HEK293 (cell line): ENCODE measurements around the gene STIL.
A peak's percentile ranks its signal among the peaks of the same experiment; 100 is the strongest.

Experiments
- CTCF ChIA-PET: fragments of 350-600 bp; formaldehyde crosslinking; extraction: SDS; loops from one replicate; lab custom pipeline; 2021; ENCODE audit warnings: antibody characterized with exemption; lab: Yijun Ruan, JAX
- POLR2A ChIA-PET: fragments of 300-600 bp; formaldehyde crosslinking; extraction: SDS; loops from one replicate; lab custom pipeline; 2020; ENCODE audit warnings: antibody characterized with exemption, inconsistent platforms; lab: Yijun Ruan, JAX
- H3K27ac ChIP-seq: fragments of 200-500 bp; sonication (Bioruptor generic); 2 replicates; pipeline ENCODE4 v1.5.1; 2014; ENCODE audit warnings: low read depth, low read length, control low read depth, inconsistent platforms; ENCODE audit errors: extremely low read depth
- H3K36me3 ChIP-seq, 2 experiments: fragments of 200-500 bp in 1 of 2; sonication (Bioruptor generic) in 1 of 2; 1 replicate in 1 of 2; 2 replicates in 1 of 2; pipeline ENCODE4 v1.5.1; 2014 to 2017; ENCODE audit warnings: inconsistent platforms in 2 of 2, low read length in 2 of 2; ENCODE audit not compliant: control insufficient read depth in 2 of 2, insufficient read depth in 1 of 2
- H3K4me1 ChIP-seq: fragments of 200-500 bp; sonication (Bioruptor generic); 2 replicates; pipeline ENCODE4 v1.5.1; 2014; ENCODE audit warnings: mild to moderate bottlenecking, low read length, inconsistent platforms; ENCODE audit not compliant: control insufficient read depth, insufficient read depth
- H3K4me3 ChIP-seq: 2 replicates; pipeline ENCODE4 v1.5.1; 2011; ENCODE audit warnings: low read depth, mild to moderate bottlenecking, control low read depth, low read length, moderate library complexity
- H3K9me3 ChIP-seq: fragments of 200-500 bp; sonication (Bioruptor generic); 2 replicates; pipeline ENCODE4 v1.5.1; 2014; ENCODE audit warnings: low read depth, low read length, inconsistent platforms; ENCODE audit not compliant: control insufficient read depth, insufficient read depth
- GLI2 ChIP-seq: fragments of 450-650 bp; formaldehyde crosslinking; IDR thresholded peaks from 2 replicates; pipeline ENCODE4; 2017; ENCODE audit warnings: missing biosample characterization, missing genetic modification characterization, low read depth, borderline replicate concordance
- KLF16 ChIP-seq: fragments of 450-650 bp; formaldehyde crosslinking; IDR thresholded peaks from 2 replicates; pipeline ENCODE4 v1.5.1; 2017; ENCODE audit warnings: missing biosample characterization, missing genetic modification characterization
- PRDM2 ChIP-seq: fragments of 450-650 bp; formaldehyde crosslinking; IDR thresholded peaks from 2 replicates; pipeline ENCODE4 v1.5.1; 2016; ENCODE audit warnings: missing biosample characterization, missing genetic modification characterization, borderline replicate concordance
- PRDM6 ChIP-seq: fragments of 450-650 bp; formaldehyde crosslinking; IDR thresholded peaks from 2 replicates; pipeline ENCODE4 v1.5.1; 2017; ENCODE audit warnings: missing biosample characterization, missing genetic modification characterization
- SCRT1 ChIP-seq: fragments of 450-650 bp; formaldehyde crosslinking; IDR thresholded peaks from 2 replicates; pipeline ENCODE4 v1.5.1; 2016; ENCODE audit warnings: missing biosample characterization, missing genetic modification characterization, borderline replicate concordance
- ZBTB21 ChIP-seq: fragments of 450-650 bp; formaldehyde crosslinking; IDR thresholded peaks from 2 replicates; pipeline ENCODE4 v1.5.1; 2017; ENCODE audit warnings: missing biosample characterization, missing genetic modification characterization
- ZFP37 ChIP-seq: fragments of 450-650 bp; formaldehyde crosslinking; IDR thresholded peaks from 2 replicates; pipeline ENCODE4 v1.5.1; 2016; ENCODE audit warnings: missing biosample characterization, missing genetic modification characterization
- ZNF184 ChIP-seq: fragments of 450-650 bp; IDR thresholded peaks from 2 replicates; pipeline ENCODE4 v1.5.1; 2018; ENCODE audit warnings: missing biosample characterization, mild to moderate bottlenecking, missing genetic modification characterization
- ZNF239 ChIP-seq: fragments of 450-650 bp; formaldehyde crosslinking; IDR thresholded peaks from 2 replicates; pipeline ENCODE4 v1.5.1; 2016; ENCODE audit warnings: missing biosample characterization, missing genetic modification characterization
- ZNF302 ChIP-seq: fragments of 450-650 bp; formaldehyde crosslinking; IDR thresholded peaks from 2 replicates; pipeline ENCODE4 v1.5.1; 2016; ENCODE audit warnings: missing biosample characterization, missing genetic modification characterization, low read depth
- ZNF311 ChIP-seq: fragments of 450-650 bp; formaldehyde crosslinking; IDR thresholded peaks from 2 replicates; pipeline ENCODE4 v1.5.1; 2017; ENCODE audit warnings: missing biosample characterization, missing genetic modification characterization, borderline replicate concordance
- ZNF426 ChIP-seq: fragments of 450-650 bp; formaldehyde crosslinking; IDR thresholded peaks from 2 replicates; pipeline ENCODE4 v1.5.1; 2017; ENCODE audit warnings: missing biosample characterization, missing genetic modification characterization, mild to moderate bottlenecking, inconsistent platforms, moderate library complexity
- ZNF48 ChIP-seq: fragments of 450-650 bp; formaldehyde crosslinking; IDR thresholded peaks from 2 replicates; pipeline ENCODE4 v1.5.1; 2016; ENCODE audit warnings: missing biosample characterization, missing genetic modification characterization
- ZNF530 ChIP-seq: fragments of 450-650 bp; formaldehyde crosslinking; IDR thresholded peaks from 2 replicates; pipeline ENCODE4 v1.5.1; 2016; ENCODE audit warnings: low read depth, missing biosample characterization, missing genetic modification characterization
- ZNF645 ChIP-seq: fragments of 450-650 bp; formaldehyde crosslinking; IDR thresholded peaks from 2 replicates; pipeline ENCODE4; 2016; ENCODE audit warnings: missing biosample characterization, missing genetic modification characterization
- ZNF747 ChIP-seq: fragments of 450-650 bp; formaldehyde crosslinking; IDR thresholded peaks from 2 replicates; pipeline ENCODE4 v1.5.1; 2016; ENCODE audit warnings: missing biosample characterization, missing genetic modification characterization
- TF ChIP-seq, protein P1 (sequence below): fragments of 450-650 bp; formaldehyde crosslinking; IDR thresholded peaks from 2 replicates; pipeline ENCODE4 v1.5.1; 2016; ENCODE audit warnings: missing biosample characterization, missing genetic modification characterization
- TF ChIP-seq, protein P2 (sequence below): fragments of 450-650 bp; formaldehyde crosslinking; IDR thresholded peaks from 2 replicates; pipeline ENCODE4 v1.5.1; 2017; ENCODE audit warnings: missing biosample characterization, missing genetic modification characterization
- TF ChIP-seq, protein P3 (sequence below): fragments of 450-650 bp; formaldehyde crosslinking; IDR thresholded peaks from 2 replicates; pipeline ENCODE4 v1.5.1; 2016; ENCODE audit warnings: missing biosample characterization, missing genetic modification characterization

The STIL gene

GRCh38 chr1:47362828-47363227 lies 48.9 kb upstream of the STIL start:
- CTCF ChIA-PET = no interaction called here
- H3K9me3 ChIP-seq = no peaks in the 10 kb centered on the region
- no peak overlapping the region for H3K27ac ChIP-seq
- TF ChIP-seq ZNF239 (tag by site-specific recombination) = no peak
- no peak for TF ChIP-seq KLF16 (tag by site-specific recombination)
- TF ChIP-seq PRDM6 (tag by site-specific recombination) = peak; percentile 34
- no peaks in the 10 kb centered on the region for H3K36me3 ChIP-seq
- H3K4me3 ChIP-seq = no peak overlapping the region
- POLR2A ChIA-PET = no interaction called here
- no peaks in the 10 kb centered on the region for H3K4me1 ChIP-seq

DNA sequence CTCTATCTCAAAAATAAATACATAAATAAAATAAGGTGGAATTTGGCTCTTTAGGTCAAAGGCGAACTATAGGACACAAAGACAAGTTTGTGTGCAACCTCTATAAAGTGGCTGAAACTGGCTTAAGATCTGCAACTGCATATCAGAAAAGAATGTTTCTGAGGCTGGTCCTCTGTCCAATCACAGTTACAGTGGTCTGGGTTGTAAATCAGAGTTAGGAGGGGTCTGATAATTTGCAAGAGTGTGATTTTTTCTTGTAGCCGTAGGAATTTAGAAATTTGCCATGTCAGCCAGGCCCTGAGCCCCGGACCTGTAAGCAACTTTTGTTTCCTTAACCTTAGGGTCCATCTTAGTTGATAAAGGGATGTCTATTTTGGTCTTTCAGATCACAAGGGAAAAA lies 47.4 kb upstream of the STIL start:
- no peaks in the 10 kb centered on the region for H3K9me3 ChIP-seq
- no peak overlapping the region for H3K27ac ChIP-seq
- H3K36me3 ChIP-seq = no peaks in the 10 kb centered on the region
- POLR2A ChIA-PET = no interaction called here
- CTCF ChIA-PET = no interaction called here
- H3K4me3 ChIP-seq = no peak overlapping the region
- no peaks in the 10 kb centered on the region for H3K4me1 ChIP-seq
- TF ChIP-seq ZNF302 (tag by site-specific recombination) (no peak), ZNF530 (no peak), SCRT1 (tag by site-specific recombination) (no peak), ZNF48 (tag by site-specific recombination) (no peak), ZNF311 (tag by site-specific recombination) (no peak), ZNF426 (tag by site-specific recombination) (no peak), ZFP37 (tag by site-specific recombination) (no peak), PRDM2 (no peak), ZNF747 (no peak), ZNF184 (tag by site-specific recombination) (no peak), ZNF645 (tag by site-specific recombination) (no peak), GLI2 (tag by site-specific recombination) (no peak), ZBTB21 (tag by site-specific recombination) (no peak)
- TF ChIP-seq, protein P1, sequence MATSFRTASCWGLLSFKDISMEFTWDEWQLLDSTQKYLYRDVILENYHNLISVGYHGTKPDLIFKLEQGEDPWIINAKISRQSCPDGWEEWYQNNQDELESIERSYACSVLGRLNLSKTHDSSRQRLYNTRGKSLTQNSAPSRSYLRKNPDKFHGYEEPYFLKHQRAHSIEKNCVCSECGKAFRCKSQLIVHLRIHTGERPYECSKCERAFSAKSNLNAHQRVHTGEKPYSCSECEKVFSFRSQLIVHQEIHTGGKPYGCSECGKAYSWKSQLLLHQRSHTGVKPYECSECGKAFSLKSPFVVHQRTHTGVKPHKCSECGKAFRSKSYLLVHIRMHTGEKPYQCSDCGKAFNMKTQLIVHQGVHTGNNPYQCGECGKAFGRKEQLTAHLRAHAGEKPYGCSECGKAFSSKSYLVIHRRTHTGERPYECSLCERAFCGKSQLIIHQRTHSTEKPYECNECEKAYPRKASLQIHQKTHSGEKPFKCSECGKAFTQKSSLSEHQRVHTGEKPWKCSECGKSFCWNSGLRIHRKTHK = no peak
- TF ChIP-seq, protein P2, sequence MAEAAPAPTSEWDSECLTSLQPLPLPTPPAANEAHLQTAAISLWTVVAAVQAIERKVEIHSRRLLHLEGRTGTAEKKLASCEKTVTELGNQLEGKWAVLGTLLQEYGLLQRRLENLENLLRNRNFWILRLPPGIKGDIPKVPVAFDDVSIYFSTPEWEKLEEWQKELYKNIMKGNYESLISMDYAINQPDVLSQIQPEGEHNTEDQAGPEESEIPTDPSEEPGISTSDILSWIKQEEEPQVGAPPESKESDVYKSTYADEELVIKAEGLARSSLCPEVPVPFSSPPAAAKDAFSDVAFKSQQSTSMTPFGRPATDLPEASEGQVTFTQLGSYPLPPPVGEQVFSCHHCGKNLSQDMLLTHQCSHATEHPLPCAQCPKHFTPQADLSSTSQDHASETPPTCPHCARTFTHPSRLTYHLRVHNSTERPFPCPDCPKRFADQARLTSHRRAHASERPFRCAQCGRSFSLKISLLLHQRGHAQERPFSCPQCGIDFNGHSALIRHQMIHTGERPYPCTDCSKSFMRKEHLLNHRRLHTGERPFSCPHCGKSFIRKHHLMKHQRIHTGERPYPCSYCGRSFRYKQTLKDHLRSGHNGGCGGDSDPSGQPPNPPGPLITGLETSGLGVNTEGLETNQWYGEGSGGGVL = no peak
- TF ChIP-seq, protein P3, sequence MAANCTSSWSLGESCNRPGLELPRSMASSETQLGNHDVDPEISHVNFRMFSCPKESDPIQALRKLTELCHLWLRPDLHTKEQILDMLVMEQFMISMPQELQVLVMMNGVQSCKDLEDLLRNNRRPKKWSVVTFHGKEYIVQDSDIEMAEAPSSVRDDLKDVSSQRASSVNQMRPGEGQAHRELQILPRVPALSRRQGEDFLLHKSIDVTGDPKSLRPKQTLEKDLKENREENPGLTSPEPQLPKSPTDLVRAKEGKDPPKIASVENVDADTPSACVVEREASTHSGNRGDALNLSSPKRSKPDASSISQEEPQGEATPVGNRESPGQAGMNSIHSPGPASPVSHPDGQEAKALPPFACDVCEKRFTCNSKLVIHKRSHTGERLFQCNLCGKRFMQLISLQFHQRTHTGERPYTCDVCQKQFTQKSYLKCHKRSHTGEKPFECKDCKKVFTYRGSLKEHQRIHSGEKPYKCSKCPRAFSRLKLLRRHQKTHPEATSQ = no peak
- TF ChIP-seq, all 188 proteins: peak for 0
